PC-3 (cell line): ENCODE results near the gene CDK19. TPM values are rescaled to one million over a fixed set of nuclear protein-coding genes. Genes with fewer than 3 reads are reported as not detected.

Source experiments
- ATAC-seq: fragments of 200-7000 bp; cut with Tn5 transposase; 2 replicates; pipeline ENCODE4 v1.9.1; 2020; ENCODE audit warnings: mild to moderate bottlenecking, moderate library complexity
- BruUV-seq: library from RNA; stranded (reverse); fragments of 400-500 nt; replicated peaks from 2 replicates; lab custom pipeline; 2021; lab: Mats Ljungman, UMichigan
- CTCF ChIA-PET: fragments of 300-600 bp; sonication (Branson Sonifier 250); formaldehyde crosslinking; loops from one replicate; lab custom pipeline; 2022; ENCODE audit warnings: antibody characterized with exemption; lab: Charles Lee
- POLR2A ChIA-PET: fragments of 300-600 bp; sonication (Branson Sonifier 250); formaldehyde crosslinking; loops from one replicate; lab custom pipeline; 2022; ENCODE audit warnings: antibody characterized with exemption; ENCODE audit not compliant: unreplicated experiment; lab: Charles Lee
- DNase-seq: peaks from one replicate; pipeline ENCODE4 v3.0.0-alpha.2; 2015
- H2AFZ ChIP-seq: fragments of 300-600 bp; sonication (generic); 2 replicates; pipeline ENCODE4 v1.6.0; 2016; ENCODE audit warnings: antibody characterized with exemption, low read length
- H3F3A ChIP-seq: fragments of 300-600 bp; sonication (generic); one replicate; pipeline ENCODE4 v1.6.0; 2017; ENCODE audit warnings: antibody characterized with exemption, low read length, control low read depth, mild to moderate bottlenecking; ENCODE audit not compliant: unreplicated experiment
- H3K27ac ChIP-seq: fragments of 300-600 bp; sonication (generic); 2 replicates; pipeline ENCODE4 v1.5.1; 2016; ENCODE audit warnings: mild to moderate bottlenecking, low read length
- H3K27me3 ChIP-seq: fragments of 300-600 bp; sonication (generic); 2 replicates; pipeline ENCODE4 v1.6.1; 2016; ENCODE audit warnings: low read length, mixed read lengths
- H3K36me3 ChIP-seq: fragments of 300-600 bp; sonication (generic); 2 replicates; pipeline ENCODE4 v1.6.1; 2016; ENCODE audit warnings: low read depth, mixed run types, low read length, mixed read lengths
- H3K4me1 ChIP-seq: fragments of 300-600 bp; sonication (generic); 2 replicates; pipeline ENCODE4 v1.5.1; 2016; ENCODE audit warnings: low read length; ENCODE audit not compliant: insufficient read depth
- H3K4me2 ChIP-seq: fragments of 300-600 bp; sonication (generic); 2 replicates; pipeline ENCODE4 v1.6.0; 2016; ENCODE audit warnings: low read length
- H3K4me3 ChIP-seq: fragments of 300-600 bp; sonication (generic); 2 replicates; pipeline ENCODE4 v1.5.1; 2016; ENCODE audit warnings: mild to moderate bottlenecking, low read length, mixed read lengths
- H3K79me2 ChIP-seq: fragments of 300-600 bp; sonication (generic); 2 replicates; pipeline ENCODE4 v1.6.1; 2017; ENCODE audit warnings: low read length, mixed read lengths
- H3K9ac ChIP-seq: fragments of 300-600 bp; sonication (generic); 2 replicates; pipeline ENCODE4 v1.6.0; 2016; ENCODE audit warnings: mild to moderate bottlenecking, low read length
- H3K9me2 ChIP-seq: fragments of 300-600 bp; sonication (generic); replicated peaks from 2 replicates; pipeline ENCODE4 v1.6.1; 2016; ENCODE audit warnings: mixed run types, low read length, mixed read lengths
- H3K9me3 ChIP-seq: fragments of 300-600 bp; sonication (generic); 2 replicates; pipeline ENCODE4 v1.6.1; 2016; ENCODE audit warnings: low read length, mixed read lengths
- H4K20me1 ChIP-seq: fragments of 300-600 bp; sonication (generic); 2 replicates; pipeline ENCODE4 v1.6.1; 2016; ENCODE audit warnings: low read length, mixed read lengths
- EZH2 ChIP-seq: fragments of 300-600 bp; sonication (generic); IDR thresholded peaks from one replicate; pipeline ENCODE4 v1.6.1; 2017; ENCODE audit warnings: antibody characterized with exemption, mild to moderate bottlenecking, low read length; ENCODE audit not compliant: unreplicated experiment
- EZH2phosphoT487 ChIP-seq: fragments of 300-600 bp; sonication (generic); IDR thresholded peaks from 2 replicates; pipeline ENCODE4 v1.6.1; 2018; ENCODE audit warnings: mild to moderate bottlenecking, antibody characterized with exemption, low read length, borderline replicate concordance
- intact Hi-C: fragments of 100-400 bp; cut with micrococcal nuclease; formaldehyde crosslinking; loops from 2 replicates; pipeline ENCODE4 v1.9.0; 2023
- total RNA-seq: library from RNA; depleted of rRNA; stranded (reverse); fragments of >200 nt; gene quantifications from 2 replicates; pipeline ENCODE4 v1.2.3, GENCODE V29; 2014
- TF ChIP-seq, protein P1 (sequence below): fragments of 300-600 bp; sonication (generic); conservative IDR thresholded peaks from 2 replicates; pipeline ENCODE4 v1.5.1; 2017; ENCODE audit warnings: antibody characterized with exemption, low read depth, mild to moderate bottlenecking, low read length

Gene CDK19
- total RNA-seq, 1 experiment from 2014 or later: 4.2 TPM

GRCh38 chr6:110625883-110626282 lies 189.4 kb downstream of the CDK19 start:
- peak overlapping the region; percentile 10; the same call in 1 of the 2 replicates for H3K4me2 ChIP-seq
- ChIA-PET CTCF (no interaction called here), POLR2A (no interaction called here)
- H3K4me1 ChIP-seq: peaks cover 44% of the 10 kb centered on the region
- no peaks in the 10 kb centered on the region for H3F3A ChIP-seq
- no peaks in the 10 kb centered on the region for H3K36me3 ChIP-seq
- H3K9me3 ChIP-seq: no peaks in the 10 kb centered on the region
- no peaks in the 10 kb centered on the region for H3K27me3 ChIP-seq
- TF ChIP-seq EZH2 (no peak), EZH2phosphoT487 (no peak)
- TF ChIP-seq, protein P1, sequence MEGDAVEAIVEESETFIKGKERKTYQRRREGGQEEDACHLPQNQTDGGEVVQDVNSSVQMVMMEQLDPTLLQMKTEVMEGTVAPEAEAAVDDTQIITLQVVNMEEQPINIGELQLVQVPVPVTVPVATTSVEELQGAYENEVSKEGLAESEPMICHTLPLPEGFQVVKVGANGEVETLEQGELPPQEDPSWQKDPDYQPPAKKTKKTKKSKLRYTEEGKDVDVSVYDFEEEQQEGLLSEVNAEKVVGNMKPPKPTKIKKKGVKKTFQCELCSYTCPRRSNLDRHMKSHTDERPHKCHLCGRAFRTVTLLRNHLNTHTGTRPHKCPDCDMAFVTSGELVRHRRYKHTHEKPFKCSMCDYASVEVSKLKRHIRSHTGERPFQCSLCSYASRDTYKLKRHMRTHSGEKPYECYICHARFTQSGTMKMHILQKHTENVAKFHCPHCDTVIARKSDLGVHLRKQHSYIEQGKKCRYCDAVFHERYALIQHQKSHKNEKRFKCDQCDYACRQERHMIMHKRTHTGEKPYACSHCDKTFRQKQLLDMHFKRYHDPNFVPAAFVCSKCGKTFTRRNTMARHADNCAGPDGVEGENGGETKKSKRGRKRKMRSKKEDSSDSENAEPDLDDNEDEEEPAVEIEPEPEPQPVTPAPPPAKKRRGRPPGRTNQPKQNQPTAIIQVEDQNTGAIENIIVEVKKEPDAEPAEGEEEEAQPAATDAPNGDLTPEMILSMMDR: no peak
- peak; percentile 76 for ATAC-seq
- H3K27ac ChIP-seq: peak overlapping the region; percentile 42
- H2AFZ ChIP-seq: no peak overlapping the region
- no peaks in the 10 kb centered on the region for H4K20me1 ChIP-seq
- intact Hi-C loops: no loop called here
- peak; percentile 67 for DNase-seq
- no peak overlapping the region for H3K9ac ChIP-seq
- no peaks in the 10 kb centered on the region for H3K9me2 ChIP-seq
- H3K79me2 ChIP-seq: no peaks in the 10 kb centered on the region
- no peak overlapping the region for H3K4me3 ChIP-seq
- BruUV-seq: no TSS peak

GRCh38 chr6:110622912-110623578 lies 192.2 kb downstream of the CDK19 start:
- Histone ChIP-seq H3K4me1 (peaks cover 47% of the 10 kb centered on the region), H3F3A (no peaks in the 10 kb centered on the region), H3K79me2 (no peaks in the 10 kb centered on the region), H3K9me2 (no peaks in the 10 kb centered on the region), H3K27ac (no peak overlapping the region), H3K9me3 (no peaks in the 10 kb centered on the region), H2AFZ (no peak overlapping the region), H3K4me2 (no peak overlapping the region), H3K9ac (no peak overlapping the region), H3K4me3 (no peak overlapping the region), H3K36me3 (no peaks in the 10 kb centered on the region), H4K20me1 (no peaks in the 10 kb centered on the region), H3K27me3 (no peaks in the 10 kb centered on the region)
- ATAC-seq (no peak), DNase-seq (peak; percentile 12)
- intact Hi-C loops: no loop called here
- TF ChIP-seq EZH2phosphoT487: no peak
- TF ChIP-seq, protein P1: no peak
- TF ChIP-seq EZH2: no peak
- ChIA-PET CTCF (no interaction called here), POLR2A (no interaction called here)
- BruUV-seq: no TSS peak

DNA sequence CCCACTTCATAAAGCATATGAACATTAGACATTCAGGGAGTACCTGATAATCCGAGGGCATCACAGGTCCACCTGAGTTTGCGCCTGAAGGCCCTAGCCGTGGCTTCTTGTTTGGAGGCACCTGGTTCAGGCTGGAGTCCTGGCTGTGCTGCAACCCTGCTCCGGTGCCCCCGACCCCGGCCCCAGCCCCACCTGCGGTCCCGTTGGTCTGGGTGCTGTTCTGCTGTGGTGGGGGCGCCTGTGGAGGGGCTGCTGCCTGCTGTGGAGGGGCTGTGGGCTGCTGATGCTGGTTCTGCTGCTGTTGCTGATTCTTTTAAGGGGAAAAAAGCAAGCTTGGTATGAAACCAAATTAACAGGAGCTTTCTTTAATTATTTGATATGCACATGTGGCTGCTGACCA lies 194.2 kb downstream of the CDK19 start:
- DNase-seq (no peak), ATAC-seq (no peak)
- intact Hi-C loops: no loop called here
- H3K27me3 ChIP-seq: no peaks in the 10 kb centered on the region
- POLR2A ChIA-PET: no interaction called here
- BruUV-seq: no TSS peak
- TF ChIP-seq EZH2: no peak
- no peak for TF ChIP-seq EZH2phosphoT487
- TF ChIP-seq, protein P1: no peak
- CTCF ChIA-PET: no interaction called here
- no peaks in the 10 kb centered on the region for H3K79me2 ChIP-seq
- H3K36me3 ChIP-seq: no peaks in the 10 kb centered on the region; the same call in 1 of the 2 replicates
- H3K9me2 ChIP-seq: no peaks in the 10 kb centered on the region
- H3K9me3 ChIP-seq: no peaks in the 10 kb centered on the region
- no peak overlapping the region for H3K4me2 ChIP-seq
- H3K27ac ChIP-seq: no peak overlapping the region
- H3K9ac ChIP-seq: no peak overlapping the region
- no peaks in the 10 kb centered on the region for H4K20me1 ChIP-seq
- peaks cover 38% of the 10 kb centered on the region for H3K4me1 ChIP-seq
- no peak overlapping the region for H3K4me3 ChIP-seq
- H3F3A ChIP-seq: no peaks in the 10 kb centered on the region
- H2AFZ ChIP-seq: no peak overlapping the region
